Gastroesophageal sphincter (tissue), 3 donors: ENCODE data around the gene RAD51B.

ENCODE experiments used
- POLR2A ChIP-seq, 2 donors: fragments of 450-650 bp; IDR thresholded peaks; one replicate each; pipeline ENCODE4 v1.6.1; 2017; ENCODE audit warnings: antibody characterized with exemption in 2 of 2, mild to moderate bottlenecking in 2 of 2, moderate library complexity in 1 of 2
- POLR2AphosphoS5 ChIP-seq: sonication (generic); formaldehyde crosslinking; IDR thresholded peaks from one replicate; pipeline ENCODE4 v1.6.1; 2017; ENCODE audit warnings: antibody characterized with exemption
- TF ChIP-seq, protein P1 (sequence below), 4 experiments: fragments of 200-600 bp in 2 of 4; fragments of 450-650 bp in 2 of 4; sonication (generic) in 1 of 4; IDR thresholded peaks; one replicate each; pipeline ENCODE4 v1.5.1; 2017 to 2019; ENCODE audit warnings: antibody characterized with exemption in 4 of 4, mild to moderate bottlenecking in 2 of 4, moderate library complexity in 2 of 4

- TF ChIP-seq, protein P1, sequence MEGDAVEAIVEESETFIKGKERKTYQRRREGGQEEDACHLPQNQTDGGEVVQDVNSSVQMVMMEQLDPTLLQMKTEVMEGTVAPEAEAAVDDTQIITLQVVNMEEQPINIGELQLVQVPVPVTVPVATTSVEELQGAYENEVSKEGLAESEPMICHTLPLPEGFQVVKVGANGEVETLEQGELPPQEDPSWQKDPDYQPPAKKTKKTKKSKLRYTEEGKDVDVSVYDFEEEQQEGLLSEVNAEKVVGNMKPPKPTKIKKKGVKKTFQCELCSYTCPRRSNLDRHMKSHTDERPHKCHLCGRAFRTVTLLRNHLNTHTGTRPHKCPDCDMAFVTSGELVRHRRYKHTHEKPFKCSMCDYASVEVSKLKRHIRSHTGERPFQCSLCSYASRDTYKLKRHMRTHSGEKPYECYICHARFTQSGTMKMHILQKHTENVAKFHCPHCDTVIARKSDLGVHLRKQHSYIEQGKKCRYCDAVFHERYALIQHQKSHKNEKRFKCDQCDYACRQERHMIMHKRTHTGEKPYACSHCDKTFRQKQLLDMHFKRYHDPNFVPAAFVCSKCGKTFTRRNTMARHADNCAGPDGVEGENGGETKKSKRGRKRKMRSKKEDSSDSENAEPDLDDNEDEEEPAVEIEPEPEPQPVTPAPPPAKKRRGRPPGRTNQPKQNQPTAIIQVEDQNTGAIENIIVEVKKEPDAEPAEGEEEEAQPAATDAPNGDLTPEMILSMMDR (IDR thresholded peaks at IDR 0.05) = no peak
- TF ChIP-seq POLR2A (IDR thresholded peaks at IDR 0.05) = no peak
- no peak for TF ChIP-seq POLR2AphosphoS5
Measured at GRCh38 chr14:68135028-68135427, 315.4 kb downstream of the RAD51B start.
